ENCODE measurements around the gene HS3ST4.

DNA sequence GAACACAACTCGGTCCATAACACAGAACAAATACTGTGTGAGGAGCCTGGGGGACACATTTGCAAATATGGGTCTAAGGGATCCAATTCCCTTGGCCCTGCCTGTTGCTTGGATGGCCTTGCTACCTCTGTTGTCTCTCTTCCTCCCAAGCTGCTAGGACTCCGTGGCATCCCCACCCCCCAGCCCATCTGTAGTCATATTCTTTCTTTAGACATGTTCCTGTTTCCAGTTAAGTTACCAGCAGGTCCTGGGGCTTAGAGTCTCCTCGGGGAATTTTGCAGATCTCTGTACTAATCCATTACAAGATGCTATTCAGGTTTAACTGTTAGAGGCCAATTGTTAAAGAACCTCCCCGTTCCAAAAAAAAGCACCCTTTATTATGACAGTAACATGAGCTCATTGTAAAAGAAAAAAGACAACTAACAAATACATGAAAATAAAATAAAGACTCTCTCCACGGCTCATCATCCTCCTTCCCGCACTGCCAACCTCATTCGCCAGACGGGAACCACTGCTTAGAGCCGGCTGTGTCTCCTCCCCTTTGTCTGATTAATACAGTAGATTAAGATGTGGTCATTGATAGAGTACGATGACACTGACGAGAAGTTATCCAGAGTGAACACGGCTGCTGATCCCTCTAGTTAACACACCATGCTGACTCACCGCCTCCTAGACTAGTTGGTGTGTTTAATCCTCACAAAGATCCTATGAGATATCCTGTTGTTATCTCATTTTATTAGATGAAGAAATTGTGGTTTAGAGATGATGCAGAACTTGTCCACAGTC lies 22.2 kb downstream of the HS3ST4 start:
- TF ChIP-seq MYC (IDR thresholded peaks at IDR 0.05; ENCODE audit: insufficient read depth, insufficient read length, insufficient replicate concordance, low read length, severe bottlenecking) (no peak), HCFC1 (IDR thresholded peaks at IDR 0.05; ENCODE audit: low read length) (no peak), EGR1 (IDR thresholded peaks at IDR 0.05; ENCODE audit: borderline replicate concordance in 1 of 2, low read depth in 2 of 2, low read length in 2 of 2) (no peak), RAD51 (IDR thresholded peaks at IDR 0.05) (no peak), RBBP5 (conservative IDR thresholded peaks at IDR 0.05) (no peak), YY1 (IDR thresholded peaks at IDR 0.05; ENCODE audit: low read depth, low read length) (no peak), ZNF384 (IDR thresholded peaks at IDR 0.05; ENCODE audit: borderline replicate concordance, low read depth, low read length) (no peak), POLR2A (IDR thresholded peaks at IDR 0.05; ENCODE audit: low read depth, low read length) (no peak), CREM (IDR thresholded peaks at IDR 0.05; ENCODE audit: low read depth) (no peak), GABPA (IDR thresholded peaks at IDR 0.05; ENCODE audit: low read depth) (no peak)
- TF ChIP-seq, protein P1, sequence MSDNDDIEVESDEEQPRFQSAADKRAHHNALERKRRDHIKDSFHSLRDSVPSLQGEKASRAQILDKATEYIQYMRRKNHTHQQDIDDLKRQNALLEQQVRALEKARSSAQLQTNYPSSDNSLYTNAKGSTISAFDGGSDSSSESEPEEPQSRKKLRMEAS (IDR thresholded peaks at IDR 0.05; ENCODE audit: low read depth, low read length): no peak
- TF ChIP-seq, protein P2, sequence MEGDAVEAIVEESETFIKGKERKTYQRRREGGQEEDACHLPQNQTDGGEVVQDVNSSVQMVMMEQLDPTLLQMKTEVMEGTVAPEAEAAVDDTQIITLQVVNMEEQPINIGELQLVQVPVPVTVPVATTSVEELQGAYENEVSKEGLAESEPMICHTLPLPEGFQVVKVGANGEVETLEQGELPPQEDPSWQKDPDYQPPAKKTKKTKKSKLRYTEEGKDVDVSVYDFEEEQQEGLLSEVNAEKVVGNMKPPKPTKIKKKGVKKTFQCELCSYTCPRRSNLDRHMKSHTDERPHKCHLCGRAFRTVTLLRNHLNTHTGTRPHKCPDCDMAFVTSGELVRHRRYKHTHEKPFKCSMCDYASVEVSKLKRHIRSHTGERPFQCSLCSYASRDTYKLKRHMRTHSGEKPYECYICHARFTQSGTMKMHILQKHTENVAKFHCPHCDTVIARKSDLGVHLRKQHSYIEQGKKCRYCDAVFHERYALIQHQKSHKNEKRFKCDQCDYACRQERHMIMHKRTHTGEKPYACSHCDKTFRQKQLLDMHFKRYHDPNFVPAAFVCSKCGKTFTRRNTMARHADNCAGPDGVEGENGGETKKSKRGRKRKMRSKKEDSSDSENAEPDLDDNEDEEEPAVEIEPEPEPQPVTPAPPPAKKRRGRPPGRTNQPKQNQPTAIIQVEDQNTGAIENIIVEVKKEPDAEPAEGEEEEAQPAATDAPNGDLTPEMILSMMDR (IDR thresholded peaks at IDR 0.05 in 2 of 3, conservative IDR thresholded peaks at IDR 0.05 in 1 of 3; ENCODE audit: control insufficient read depth in 2 of 3, extremely low read depth in 1 of 3, insufficient read depth in 1 of 3, low read depth in 3 of 3, low read length in 3 of 3): no peak
- TF ChIP-seq, protein P3, sequence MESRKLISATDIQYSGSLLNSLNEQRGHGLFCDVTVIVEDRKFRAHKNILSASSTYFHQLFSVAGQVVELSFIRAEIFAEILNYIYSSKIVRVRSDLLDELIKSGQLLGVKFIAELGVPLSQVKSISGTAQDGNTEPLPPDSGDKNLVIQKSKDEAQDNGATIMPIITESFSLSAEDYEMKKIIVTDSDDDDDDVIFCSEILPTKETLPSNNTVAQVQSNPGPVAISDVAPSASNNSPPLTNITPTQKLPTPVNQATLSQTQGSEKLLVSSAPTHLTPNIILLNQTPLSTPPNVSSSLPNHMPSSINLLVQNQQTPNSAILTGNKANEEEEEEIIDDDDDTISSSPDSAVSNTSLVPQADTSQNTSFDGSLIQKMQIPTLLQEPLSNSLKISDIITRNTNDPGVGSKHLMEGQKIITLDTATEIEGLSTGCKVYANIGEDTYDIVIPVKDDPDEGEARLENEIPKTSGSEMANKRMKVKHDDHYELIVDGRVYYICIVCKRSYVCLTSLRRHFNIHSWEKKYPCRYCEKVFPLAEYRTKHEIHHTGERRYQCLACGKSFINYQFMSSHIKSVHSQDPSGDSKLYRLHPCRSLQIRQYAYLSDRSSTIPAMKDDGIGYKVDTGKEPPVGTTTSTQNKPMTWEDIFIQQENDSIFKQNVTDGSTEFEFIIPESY (IDR thresholded peaks at IDR 0.05): no peak

Data from GM12878 (cell line).